SK-N-MC (cell line): ENCODE results near the gene NTRK1.

Experiments
- EZH2 ChIP-seq: fragments of 200-600 bp; sonication (generic); IDR thresholded peaks from one replicate; pipeline ENCODE4 v1.6.1; 2017; ENCODE audit warnings: antibody characterized with exemption
- FOXP2 ChIP-seq: optimal IDR thresholded peaks from 2 replicates; pipeline ENCODE3; 2011; ENCODE audit warnings: mild to moderate bottlenecking, moderate library complexity; ENCODE audit not compliant: insufficient read depth; ENCODE audit errors: extremely low read length, control extremely low read depth
- POLR2AphosphoS5 ChIP-seq: IDR thresholded peaks from 2 replicates; pipeline ENCODE4 v1.6.1; 2012; ENCODE audit warnings: mild to moderate bottlenecking, low read depth, low read length, borderline replicate concordance

DNA sequence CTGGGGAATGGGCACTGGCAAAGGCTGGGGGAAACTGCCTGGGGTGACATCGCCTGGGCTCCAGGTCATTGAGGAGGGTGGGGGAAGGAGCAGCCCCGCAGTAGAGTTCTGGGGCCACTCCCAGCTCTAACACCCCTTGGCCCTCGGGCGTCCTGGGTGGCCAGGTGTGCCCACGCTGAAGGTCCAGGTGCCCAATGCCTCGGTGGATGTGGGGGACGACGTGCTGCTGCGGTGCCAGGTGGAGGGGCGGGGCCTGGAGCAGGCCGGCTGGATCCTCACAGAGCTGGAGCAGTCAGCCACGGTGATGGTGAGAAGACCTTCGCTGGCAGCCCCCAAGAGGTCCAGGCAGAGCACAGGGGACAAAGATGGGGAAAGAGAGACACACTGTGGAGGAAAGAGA lies 7.7 kb downstream of the NTRK1 start:
- TF ChIP-seq POLR2AphosphoS5 (no peak), EZH2 (no peak), FOXP2 (no peak)
